Stimulated activated CD8-positive, alpha-beta memory T cell treated with anti-CD3 and anti-CD28 coated beads, Interleukin-15, amount 100 ng/mL, for 24 hours (primary cell): ENCODE data around the gene TGFBI.
"Not testable (repeated sequence)": the region's sequence is repeated elsewhere in the genome, so short reads cannot be mapped to it uniquely, and the experiment has no call there.

Experiments used
- DNase-seq: peaks from one replicate; pipeline ENCODE4 v3.0.0-alpha.2; 2020; ENCODE audit warnings: low read depth

The TGFBI gene

DNA sequence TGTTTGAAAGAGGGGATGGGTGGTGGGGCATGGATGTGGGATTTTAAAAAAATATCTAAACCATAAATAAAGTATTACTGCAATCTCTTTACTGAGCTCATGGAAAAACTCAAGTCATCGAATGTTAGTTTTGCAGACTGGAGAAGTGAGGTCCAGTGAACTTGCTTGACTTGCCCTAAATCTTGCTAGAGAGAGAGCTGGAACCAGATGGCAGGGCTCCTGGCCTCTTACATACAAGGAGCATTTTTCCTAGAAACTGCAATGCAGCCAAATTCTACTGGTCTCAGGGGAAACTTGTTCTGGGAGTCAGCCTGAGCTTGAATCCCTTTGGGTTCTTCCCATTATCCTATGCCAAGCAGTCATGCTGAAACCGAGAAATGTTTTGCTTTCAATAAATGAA lies 2.9 kb upstream of the TGFBI start:
- no peak for DNase-seq

DNA sequence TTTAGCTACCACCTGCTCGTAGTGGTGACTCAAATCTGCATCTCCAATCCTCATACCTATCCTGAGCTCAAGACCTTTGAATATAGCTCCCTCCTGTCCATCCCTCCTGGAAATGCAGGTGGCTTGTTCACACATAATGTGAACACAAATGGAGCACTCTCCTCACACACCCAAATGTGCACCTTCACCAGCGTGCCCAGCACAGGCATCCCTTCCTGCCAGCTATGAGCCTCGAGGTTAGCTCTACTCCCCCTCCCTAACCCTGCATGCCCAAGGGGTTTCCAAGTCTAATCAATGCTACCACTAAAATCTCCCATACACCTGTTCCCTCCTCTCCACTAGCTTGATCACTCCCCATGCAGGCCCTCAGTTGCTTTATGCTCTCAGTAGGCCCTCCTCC lies 2.2 kb upstream of the TGFBI start:
- DNase-seq, result no peak

DNA sequence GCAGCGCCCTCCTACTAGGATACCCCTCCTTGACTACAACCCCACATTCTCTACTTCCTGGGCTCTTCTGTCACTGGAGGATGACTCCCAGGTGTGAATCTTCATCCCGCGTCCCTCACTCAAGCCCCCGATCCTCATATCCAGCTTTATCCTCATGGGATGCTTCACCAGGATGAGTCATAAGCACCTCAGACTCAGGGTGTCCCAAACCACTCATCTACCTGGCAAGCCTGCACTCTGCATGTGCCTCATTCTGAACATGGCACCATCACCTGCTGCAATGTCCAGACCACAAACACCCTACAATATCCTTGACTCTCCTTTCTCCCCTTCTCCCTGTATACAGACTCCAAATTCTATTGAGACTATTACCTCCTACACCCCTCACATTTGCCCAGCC lies 1.5 kb upstream of the TGFBI start:
- DNase-seq, result no peak

DNA sequence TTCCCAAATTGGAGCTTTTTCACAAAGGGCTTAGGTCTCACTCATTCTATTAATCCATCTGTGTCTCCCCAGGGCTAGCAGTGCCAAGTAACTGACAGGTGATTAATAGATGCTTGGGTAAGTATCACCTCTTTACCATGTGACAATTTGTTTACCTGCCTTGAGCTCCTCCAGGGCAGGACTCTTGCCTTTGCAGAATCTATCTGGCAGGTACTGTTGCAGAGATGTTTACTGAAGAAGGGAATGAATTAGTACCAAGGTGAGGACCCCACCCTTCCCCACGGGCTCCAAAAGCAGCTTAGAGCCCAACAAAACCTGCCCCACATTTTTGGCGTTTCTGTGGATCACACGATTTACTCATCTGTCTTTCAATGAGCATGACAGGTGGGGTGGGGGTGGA lies 698 bp upstream of the TGFBI start:
- DNase-seq, result no peak

DNA sequence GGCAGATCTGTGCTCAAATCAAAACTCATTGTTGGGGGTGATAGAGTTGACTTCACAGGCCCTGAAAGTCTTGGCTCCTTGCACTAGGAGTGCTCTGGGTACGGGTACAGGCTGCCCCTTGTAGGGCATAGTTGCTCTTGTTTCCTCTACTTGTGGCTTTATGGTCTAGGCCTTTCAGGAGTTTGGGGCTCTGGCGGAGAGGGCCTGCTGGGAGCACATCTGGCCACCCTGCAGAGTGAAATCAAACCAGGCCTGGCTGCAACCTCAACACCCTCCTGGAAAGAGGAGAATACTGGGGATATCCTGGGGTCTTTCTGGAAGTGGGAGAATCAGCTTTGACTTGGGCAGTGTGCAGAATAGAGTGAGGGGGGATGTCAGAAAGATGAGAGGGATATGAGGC lies 1.5 kb downstream of the TGFBI start:
- no peak for DNase-seq

DNA sequence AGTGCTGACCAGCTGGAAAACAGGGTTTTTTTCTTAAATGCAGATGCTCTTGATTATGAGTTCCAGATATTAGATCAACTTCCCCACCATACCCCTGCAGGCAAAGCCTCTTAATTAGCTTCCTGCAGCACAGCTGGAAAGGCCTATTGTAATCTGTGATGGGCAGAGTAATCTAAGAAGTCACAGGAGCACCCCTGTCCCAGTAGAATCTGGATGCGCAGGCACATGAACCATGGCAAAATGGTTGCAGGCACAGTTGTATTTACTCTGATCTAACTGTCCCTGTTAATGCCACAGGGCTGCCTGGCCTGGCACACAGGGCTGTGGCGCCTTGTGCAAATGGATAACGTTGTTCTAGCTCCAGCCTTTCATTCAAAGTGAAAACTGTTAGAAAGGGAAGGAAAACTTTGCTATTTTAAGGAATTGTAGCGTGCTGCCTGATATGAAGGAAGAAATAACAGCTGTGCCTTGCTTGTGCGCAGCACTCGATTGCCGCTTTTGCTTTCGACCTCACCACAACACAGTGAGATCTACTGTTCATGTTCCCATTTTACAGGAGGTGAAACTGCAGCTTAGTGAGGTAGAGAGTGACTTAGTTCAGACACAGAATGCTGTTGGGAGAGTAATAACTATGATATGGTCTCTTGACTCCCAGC lies 2.3 kb downstream of the TGFBI start:
- DNase-seq, result no peak

DNA sequence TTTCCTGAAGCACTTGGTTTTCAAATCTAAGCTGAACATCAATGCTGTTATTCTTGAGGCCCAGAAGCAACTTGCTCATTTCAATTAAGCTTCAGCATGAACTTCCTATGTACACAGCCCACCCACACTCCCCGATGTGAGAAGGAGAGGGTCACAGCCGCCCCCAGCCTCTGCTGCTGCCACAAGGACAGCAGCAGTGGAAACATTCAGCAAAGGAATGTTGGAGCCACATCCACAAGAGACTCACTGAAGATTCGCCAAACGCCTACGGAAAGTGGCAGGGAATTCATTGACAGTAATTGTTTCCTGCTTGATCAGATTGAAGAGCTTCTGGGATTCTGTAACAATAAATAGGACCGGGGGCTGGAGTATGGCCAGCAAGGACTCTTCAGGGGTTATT lies 2.9 kb downstream of the TGFBI start:
- no peak for DNase-seq

DNA sequence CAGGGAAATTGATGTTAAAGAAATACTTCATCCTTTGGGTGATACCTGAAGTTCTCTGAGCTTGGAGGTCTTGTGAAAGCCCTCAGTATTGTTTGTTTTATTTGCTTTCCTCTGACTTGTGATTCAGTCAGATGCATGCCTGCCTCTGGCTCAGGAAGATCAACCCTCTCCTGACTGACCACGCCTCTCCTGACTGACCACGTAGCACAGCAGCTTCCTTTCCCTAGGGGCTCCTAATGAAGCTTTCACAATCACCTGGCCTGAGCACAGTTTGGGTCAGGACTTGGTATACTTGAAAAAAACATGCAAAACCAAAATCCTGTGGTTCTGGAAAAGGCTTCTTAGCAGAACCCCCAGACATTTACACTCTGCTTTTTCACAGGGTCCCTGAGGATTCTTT lies 3.8 kb downstream of the TGFBI start:
- DNase-seq, result no peak

DNA sequence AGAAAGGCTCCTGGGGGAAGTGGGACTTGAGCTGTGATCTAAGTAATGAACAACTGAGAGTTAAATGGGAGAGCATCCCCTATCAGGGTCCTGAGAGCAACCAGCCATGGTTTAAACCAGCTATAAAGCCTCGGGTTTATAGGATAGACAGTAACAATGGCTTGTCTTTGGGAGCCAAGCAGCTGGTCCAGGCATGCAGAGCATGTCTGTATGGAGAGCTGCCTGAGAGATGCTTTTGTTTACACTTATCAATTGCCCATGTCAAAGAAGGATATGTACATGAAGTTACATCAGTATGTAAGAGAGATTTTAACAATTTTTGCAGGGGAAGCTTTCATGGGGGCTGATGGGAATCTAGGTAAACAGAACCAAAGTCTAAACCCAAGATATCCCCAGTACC lies 4.4 kb downstream of the TGFBI start:
- no peak for DNase-seq

DNA sequence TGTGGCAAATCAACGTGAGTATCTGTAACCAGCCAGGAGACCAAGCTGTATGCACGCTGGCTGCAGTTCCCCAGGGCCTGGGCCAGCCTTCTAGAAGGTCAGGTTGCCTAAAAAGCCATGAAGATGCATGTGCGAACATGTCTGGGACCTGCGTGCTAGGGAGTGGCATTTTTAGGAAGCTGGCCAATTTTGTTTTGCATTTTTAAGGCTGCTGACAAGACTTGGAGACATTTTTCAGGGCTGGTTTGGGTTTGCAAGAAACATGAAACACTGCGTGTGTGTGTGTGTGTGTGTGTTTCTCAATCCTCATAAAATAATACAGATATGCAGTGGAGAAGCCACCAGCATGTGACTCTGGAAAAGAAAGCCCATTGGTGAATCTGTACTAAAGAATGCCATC lies 5.1 kb downstream of the TGFBI start:
- DNase-seq, result no peak

DNA sequence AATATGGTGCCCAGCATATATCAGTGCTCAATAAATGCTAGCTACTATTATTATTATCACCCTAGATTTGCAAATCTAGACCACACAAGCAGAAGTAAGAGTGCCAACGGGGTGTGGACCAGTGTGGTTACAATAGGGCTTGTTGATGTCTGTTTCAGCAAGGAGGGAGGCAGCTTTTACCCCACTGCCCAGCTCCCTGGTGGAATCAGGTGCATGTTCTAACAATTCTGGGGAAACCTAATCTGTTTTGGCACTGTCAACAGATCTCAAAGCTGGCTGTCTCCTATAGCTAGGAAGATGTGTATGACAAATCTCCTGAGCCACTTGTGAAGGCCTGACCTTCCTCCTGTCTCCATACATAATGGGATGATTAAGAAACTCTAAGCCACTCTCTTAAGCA lies 5.7 kb downstream of the TGFBI start:
- DNase-seq, result no peak

DNA sequence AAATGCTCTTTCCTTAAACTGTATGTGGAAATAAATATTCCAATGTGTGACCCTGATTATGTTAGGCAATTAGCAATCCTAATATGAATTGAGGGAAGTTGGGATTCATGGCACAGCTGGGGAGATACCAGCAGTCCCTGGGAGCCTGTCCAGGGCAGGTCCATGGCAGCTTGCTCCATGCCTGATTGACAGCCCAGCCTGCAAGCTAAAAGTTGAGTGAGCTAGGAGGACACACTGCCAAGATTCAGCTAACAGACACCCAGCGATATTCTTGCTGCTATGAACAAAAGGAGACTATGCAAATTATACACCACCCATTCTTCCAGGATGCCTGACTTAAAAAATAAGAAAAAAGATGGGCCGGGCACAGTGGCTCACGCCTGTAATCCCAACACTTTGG lies 6.2 kb downstream of the TGFBI start:
- no peak for DNase-seq

DNA sequence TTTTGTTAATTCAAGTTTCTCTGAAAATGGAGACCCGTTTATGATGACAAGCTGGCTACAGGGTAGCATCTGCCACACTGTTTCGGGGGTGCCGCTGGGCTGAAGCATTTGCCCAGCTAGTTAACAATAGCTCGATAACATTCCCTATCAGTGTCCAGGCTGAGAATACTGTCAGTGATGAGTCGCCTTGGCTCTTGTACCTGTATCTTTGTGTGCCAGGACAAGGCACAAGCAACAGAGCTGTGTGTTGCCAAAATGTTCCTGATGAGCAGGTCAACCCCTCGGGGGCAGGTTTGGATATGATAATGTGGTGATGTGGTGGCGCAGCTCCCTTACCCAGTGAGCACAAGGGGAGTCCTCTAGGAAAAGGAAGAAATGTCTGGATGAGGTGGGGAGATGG lies 7.0 kb downstream of the TGFBI start:
- DNase-seq, result no peak

DNA sequence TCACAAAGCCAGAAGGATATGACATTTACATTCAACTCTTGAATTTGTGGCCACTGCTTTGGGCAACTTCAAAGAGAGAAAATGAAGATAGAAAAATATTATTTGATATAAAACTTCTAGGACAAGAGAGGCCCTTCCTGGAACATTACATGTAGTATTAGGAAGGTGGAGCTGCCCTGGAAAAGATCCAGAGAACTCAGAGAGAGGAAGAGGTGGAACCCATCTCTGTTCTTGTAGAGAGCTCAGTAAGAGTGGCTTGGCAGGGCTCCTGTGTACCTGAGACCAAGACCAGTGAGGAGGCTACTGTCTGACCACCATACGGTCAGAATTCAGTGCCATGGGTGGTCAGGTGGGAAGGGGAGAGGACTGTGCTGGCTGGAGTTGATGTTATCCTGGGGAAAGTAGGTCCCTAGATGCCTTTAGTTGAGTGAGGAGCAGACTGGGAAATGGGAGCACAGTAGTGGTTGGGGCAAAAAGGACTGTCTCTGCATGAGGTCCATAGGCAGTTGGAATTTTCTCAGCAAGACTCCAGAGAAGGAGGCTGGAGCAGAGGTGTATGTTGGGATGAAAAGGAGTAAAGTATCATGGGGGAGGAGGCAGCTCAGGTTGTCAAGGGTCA lies 7.6 kb downstream of the TGFBI start:
- DNase-seq, result no peak

DNA sequence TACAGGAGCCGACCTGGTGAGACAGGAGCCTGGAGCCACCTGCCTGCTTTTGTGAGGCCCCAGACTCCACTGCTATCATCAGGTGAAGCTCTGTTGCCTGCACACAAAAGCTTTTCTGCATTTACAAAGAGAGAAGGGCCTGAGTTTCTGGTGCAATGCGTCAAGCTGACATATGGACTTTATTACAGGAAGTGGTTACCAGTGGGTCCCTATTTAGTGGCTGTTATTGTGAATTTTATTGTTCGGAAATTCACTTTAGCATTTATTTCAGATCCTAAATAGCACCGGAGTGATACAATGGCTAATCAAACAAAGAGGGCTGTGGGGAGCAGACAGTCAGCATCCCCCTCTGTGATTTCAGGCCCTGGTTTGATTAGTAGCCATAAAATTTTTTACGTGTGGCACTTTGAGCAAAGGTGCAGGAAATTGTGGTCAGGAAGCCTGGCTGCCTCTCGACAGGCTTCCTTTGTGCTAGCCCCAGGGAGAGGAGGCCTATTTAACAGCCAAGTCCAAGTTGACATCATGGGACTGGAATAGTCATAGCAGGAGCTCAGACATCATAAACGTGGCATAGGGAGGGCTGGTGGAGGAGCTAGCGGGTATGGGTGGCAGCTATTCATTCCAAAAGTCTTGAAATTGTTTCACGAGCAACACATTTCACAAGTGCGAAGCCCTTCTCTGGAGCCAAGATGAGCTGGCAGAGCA lies 8.4 kb downstream of the TGFBI start:
- DNase-seq, result peak; percentile 5

DNA sequence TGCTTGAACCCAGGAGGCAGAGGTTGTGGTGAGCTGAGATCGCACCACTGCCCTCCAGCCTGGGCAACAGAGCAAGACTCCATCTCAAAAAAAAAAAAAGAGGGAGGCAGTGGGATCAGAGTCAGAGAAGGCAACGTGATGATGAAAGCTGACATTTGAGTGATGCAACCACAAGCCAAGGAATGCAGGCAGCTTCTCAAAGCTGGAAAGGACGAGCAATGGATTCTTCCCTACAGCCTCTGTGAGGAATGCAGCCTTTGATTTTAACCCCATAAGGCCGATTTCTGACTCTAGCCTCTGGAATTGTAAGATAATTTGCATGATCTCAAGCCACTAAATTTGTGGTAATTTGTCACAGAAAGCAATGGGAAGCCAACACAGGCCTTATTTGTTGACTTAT lies 9.8 kb downstream of the TGFBI start:
- DNase-seq, result no peak

DNA sequence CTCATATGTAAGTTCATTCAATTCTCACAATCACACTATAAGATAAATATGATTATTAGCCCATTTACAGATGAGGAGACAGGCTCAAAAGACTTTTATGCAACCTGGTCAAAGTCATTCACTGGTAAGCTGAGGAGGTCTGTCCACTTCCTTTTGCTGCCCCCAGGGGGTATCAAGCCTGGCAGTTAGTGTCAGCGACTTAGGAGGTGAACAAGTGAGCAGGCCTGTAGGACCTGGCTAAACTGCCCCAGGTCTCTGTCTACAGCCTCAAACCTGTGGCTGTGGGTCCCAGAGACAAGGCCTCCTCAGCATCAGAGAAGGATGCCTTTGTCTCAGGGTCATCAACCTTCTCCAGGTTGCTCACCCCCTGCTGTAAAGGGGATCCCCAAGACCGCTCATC lies 10.4 kb downstream of the TGFBI start:
- no peak for DNase-seq

DNA sequence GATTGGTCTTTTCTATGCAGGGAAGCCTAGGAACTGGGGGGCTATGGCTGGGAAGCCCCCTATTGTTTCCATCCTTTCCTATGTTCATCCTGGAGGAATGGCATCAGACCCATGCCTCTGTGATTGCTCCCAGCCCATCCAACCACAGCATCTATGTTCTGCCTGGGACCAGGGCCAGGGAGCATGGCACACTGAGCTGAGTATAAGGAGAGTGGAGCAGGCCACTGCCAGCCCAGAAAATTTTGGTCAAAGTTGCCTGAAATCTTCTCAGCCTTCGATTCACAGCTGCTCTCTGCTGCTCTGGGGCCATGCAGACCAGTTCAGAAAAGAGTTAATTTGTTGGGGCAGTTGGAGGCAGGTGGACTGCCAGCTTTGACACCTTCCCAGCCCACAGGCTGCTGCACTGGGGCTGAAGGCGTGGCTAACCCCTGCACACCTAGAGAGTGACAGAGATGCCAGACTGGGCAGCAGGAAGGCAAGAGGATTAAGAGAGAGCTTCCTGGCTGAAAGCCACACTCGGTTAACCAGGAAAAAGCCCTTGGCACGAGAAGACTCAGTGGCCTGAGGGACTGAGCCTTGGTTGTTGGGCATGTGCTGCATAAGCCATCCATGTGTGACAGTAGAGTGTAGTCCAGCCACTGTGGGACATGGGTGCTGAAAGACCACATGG lies 12.1 kb downstream of the TGFBI start:
- DNase-seq, result no peak

DNA sequence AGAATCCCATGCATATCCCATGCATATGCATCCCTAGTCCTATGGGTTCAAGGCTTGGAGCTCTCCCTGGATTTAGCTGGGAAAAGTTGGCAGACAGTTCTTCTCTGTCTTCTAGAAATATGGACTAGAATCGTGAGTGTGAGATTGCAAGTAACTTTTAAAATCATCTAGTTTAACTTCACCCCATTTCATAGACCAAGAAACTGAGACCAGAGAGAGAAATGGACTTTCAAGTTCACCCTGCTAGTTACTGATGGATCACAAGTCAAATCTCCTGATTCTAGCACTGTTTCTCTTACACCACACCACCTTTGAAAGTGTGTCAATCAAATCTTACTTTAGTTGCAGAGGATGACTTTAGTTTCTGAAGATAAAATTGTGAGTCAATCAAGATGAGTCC lies 13.4 kb downstream of the TGFBI start:
- DNase-seq, result no peak

DNA sequence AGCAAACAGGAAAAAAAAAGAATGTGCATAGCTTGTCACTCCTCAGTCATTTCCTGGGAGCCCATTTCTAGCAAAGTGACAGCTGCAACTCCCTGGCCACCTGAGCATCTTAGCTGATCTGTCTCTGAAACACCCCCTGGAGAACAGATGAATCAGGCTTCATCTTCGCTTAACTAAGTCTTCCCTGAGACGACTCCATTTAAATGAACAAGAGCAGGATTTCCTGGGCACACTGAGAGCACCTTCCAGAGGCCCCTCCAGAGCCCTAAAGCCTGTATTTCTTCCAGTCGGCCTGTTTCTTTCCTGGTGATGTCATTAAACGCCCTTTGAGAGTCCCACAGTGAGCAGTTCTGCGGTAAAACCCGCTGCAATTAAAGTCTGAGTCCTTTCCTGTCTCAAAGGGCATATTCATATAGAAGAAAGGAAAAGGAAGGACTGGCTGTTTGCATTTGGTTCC lies 13.9 kb downstream of the TGFBI start:
- DNase-seq, result no peak

DNA sequence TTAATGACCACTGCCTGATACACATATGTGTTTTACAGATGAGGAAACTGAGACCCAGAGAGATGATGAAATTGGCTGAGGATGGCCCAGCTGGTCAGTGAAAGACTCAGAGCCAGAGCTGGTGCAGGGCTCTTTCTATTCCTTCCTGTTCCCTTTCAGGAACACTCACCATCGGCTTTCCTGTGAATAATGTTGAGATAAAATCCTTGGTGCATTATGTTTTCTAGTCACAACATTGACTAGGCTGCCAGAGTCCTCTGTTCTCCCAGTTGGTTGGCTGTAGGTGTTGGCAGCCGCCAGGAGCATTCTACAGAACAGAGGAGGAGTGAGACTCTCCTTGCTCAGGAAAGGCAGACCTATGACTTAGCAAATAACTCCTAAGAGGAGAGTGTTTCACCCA lies 14.8 kb downstream of the TGFBI start:
- no peak for DNase-seq

DNA sequence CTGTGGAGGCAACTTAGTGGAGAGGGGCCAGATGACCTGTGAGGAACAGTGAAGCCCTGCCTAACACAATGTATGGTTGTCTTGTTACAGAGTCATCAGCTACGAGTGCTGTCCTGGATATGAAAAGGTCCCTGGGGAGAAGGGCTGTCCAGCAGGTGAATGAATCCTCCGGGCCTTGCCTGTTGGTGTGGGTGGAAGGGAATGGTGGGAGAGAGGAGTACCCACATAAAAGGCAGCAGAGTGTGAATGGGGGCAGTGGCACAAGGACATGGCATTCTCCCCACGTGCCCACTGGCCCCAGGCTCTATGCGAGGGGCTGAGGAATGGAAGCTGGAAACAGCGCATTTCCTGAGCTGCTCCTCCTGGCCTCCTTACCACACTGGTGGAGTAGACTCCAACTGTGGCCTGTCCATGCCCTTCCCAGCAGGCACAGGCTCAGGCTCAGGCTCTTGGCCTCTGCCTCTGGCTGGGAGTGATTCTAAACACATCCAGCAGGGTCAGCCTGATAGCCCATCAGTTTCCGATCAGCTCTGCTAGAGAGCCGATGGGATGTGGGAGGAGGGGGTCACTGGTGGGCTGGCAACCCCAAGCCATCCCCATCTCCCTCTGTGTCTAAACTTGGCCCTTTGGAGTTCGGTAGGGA lies 15.3 kb downstream of the TGFBI start:
- DNase-seq, result no peak

DNA sequence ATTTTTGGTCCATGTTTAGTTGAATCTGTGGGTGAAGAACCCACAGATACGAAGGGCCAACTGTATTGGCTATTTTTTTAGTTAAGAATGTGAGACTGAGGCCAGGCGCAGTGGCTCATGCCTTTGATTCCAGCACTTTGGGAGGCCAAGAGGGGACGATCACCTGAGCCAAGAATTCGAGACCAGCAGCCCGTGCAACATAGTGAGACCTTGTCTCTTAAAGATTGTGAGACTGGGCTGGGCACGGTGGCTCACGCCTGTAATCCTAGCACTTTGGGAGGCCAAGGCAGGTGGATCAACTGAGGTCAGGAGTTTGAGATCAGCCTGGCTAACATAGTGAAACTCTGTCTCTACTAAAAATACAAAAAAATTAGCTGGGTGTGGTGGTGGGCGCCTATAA lies 16.2 kb downstream of the TGFBI start:
- not testable (repeated sequence) for DNase-seq
